GM12878 (cell line): ENCODE measurements around the gene EMC6.
"Not testable (repeated sequence)": the region's sequence is repeated elsewhere in the genome, so short reads cannot be mapped to it uniquely, and the experiment has no call there.

ENCODE experiments used
- FOXK2 ChIP-seq: fragments of 450-650 bp; IDR thresholded peaks from 2 replicates; pipeline ENCODE4 v1.6.1; 2017; ENCODE audit warnings: mild to moderate bottlenecking, moderate library complexity
- FOXM1 ChIP-seq: IDR thresholded peaks from 2 replicates; pipeline ENCODE4 v1.6.1; 2012; ENCODE audit warnings: low read depth, mild to moderate bottlenecking, inconsistent platforms, low read length, moderate library complexity
- POLR2AphosphoS5 ChIP-seq: IDR thresholded peaks from 2 replicates; pipeline ENCODE4 v1.6.1; 2011; ENCODE audit warnings: mild to moderate bottlenecking, low read length, inconsistent platforms
- USF2 ChIP-seq: IDR thresholded peaks from 2 replicates; pipeline ENCODE4 v1.6.1; 2011; ENCODE audit warnings: low read depth, low read length, improper control_type of control experiment, borderline replicate concordance
- TF ChIP-seq, protein P1 (sequence below), 3 experiments: IDR thresholded peaks in 2 of 3; conservative IDR thresholded peaks in 1 of 3; 2 replicates each; pipeline ENCODE4 v1.5.1; 2011; ENCODE audit warnings: low read depth in 3 of 3, low read length in 3 of 3, mild to moderate bottlenecking in 3 of 3, control low read depth in 2 of 3, moderate library complexity in 2 of 3, inconsistent platforms in 1 of 3, mixed read lengths in 1 of 3; ENCODE audit not compliant: control insufficient read depth in 2 of 3, insufficient read depth in 1 of 3; ENCODE audit errors: extremely low read depth in 1 of 3
- TF ChIP-seq, protein P2 (sequence below): fragments of 450-650 bp; IDR thresholded peaks from 2 replicates; pipeline ENCODE4 v1.6.1; 2017; ENCODE audit warnings: mild to moderate bottlenecking, moderate library complexity

GRCh38 chr17:3702041-3702539 is 33.5 kb downstream of the EMC6 start:
- TF ChIP-seq FOXK2, POLR2AphosphoS5, USF2, FOXM1: not testable (repeated sequence)
- TF ChIP-seq, protein P1, sequence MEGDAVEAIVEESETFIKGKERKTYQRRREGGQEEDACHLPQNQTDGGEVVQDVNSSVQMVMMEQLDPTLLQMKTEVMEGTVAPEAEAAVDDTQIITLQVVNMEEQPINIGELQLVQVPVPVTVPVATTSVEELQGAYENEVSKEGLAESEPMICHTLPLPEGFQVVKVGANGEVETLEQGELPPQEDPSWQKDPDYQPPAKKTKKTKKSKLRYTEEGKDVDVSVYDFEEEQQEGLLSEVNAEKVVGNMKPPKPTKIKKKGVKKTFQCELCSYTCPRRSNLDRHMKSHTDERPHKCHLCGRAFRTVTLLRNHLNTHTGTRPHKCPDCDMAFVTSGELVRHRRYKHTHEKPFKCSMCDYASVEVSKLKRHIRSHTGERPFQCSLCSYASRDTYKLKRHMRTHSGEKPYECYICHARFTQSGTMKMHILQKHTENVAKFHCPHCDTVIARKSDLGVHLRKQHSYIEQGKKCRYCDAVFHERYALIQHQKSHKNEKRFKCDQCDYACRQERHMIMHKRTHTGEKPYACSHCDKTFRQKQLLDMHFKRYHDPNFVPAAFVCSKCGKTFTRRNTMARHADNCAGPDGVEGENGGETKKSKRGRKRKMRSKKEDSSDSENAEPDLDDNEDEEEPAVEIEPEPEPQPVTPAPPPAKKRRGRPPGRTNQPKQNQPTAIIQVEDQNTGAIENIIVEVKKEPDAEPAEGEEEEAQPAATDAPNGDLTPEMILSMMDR (IDR thresholded peaks at IDR 0.05 in 2 of 3, conservative IDR thresholded peaks at IDR 0.05 in 1 of 3; ENCODE audit: control insufficient read depth in 2 of 3, extremely low read depth in 1 of 3, insufficient read depth in 1 of 3, low read depth in 3 of 3, low read length in 3 of 3): not testable (repeated sequence)
- TF ChIP-seq, protein P2, sequence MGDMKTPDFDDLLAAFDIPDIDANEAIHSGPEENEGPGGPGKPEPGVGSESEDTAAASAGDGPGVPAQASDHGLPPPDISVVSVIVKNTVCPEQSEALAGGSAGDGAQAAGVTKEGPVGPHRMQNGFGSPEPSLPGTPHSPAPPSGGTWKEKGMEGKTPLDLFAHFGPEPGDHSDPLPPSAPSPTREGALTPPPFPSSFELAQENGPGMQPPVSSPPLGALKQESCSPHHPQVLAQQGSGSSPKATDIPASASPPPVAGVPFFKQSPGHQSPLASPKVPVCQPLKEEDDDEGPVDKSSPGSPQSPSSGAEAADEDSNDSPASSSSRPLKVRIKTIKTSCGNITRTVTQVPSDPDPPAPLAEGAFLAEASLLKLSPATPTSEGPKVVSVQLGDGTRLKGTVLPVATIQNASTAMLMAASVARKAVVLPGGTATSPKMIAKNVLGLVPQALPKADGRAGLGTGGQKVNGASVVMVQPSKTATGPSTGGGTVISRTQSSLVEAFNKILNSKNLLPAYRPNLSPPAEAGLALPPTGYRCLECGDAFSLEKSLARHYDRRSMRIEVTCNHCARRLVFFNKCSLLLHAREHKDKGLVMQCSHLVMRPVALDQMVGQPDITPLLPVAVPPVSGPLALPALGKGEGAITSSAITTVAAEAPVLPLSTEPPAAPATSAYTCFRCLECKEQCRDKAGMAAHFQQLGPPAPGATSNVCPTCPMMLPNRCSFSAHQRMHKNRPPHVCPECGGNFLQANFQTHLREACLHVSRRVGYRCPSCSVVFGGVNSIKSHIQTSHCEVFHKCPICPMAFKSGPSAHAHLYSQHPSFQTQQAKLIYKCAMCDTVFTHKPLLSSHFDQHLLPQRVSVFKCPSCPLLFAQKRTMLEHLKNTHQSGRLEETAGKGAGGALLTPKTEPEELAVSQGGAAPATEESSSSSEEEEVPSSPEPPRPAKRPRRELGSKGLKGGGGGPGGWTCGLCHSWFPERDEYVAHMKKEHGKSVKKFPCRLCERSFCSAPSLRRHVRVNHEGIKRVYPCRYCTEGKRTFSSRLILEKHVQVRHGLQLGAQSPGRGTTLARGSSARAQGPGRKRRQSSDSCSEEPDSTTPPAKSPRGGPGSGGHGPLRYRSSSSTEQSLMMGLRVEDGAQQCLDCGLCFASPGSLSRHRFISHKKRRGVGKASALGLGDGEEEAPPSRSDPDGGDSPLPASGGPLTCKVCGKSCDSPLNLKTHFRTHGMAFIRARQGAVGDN: not testable (repeated sequence)
